Liver (tissue), 3 donors: ENCODE data around the gene GALNT10.

Experiments used
- CTCF ChIP-seq: fragments of 150-350 bp; IDR thresholded peaks from 2 replicates; pipeline ENCODE4 v1.5.1; 2017; ENCODE audit warnings: improper control_type of control experiment, low read depth, low read length; ENCODE audit not compliant: missing input control
- EGR1 ChIP-seq, 2 donors: IDR thresholded peaks; 2 replicates each; pipeline ENCODE4 v1.6.1; 2016 to 2018; ENCODE audit warnings: antibody characterized with exemption in 2 of 2, low read depth in 2 of 2
- GABPA ChIP-seq, 2 donors: IDR thresholded peaks in 1 of 2; conservative IDR thresholded peaks in 1 of 2; 2 replicates each; pipeline ENCODE4 v1.6.1; 2016; ENCODE audit warnings: antibody characterized with exemption in 2 of 2, mild to moderate bottlenecking in 1 of 2, moderate library complexity in 1 of 2
- MAX ChIP-seq: IDR thresholded peaks from 2 replicates; pipeline ENCODE4 v1.6.1; 2016; ENCODE audit warnings: antibody characterized with exemption
- NR2F2 ChIP-seq: IDR thresholded peaks from 2 replicates; pipeline ENCODE4 v1.6.1; 2016; ENCODE audit warnings: antibody characterized with exemption
- RAD21 ChIP-seq, 2 donors: IDR thresholded peaks; 2 replicates each; pipeline ENCODE4 v1.6.1; 2016; ENCODE audit warnings: antibody characterized with exemption in 2 of 2, mild to moderate bottlenecking in 2 of 2
- REST ChIP-seq: IDR thresholded peaks from 2 replicates; pipeline ENCODE4 v1.6.1; 2016; ENCODE audit warnings: antibody characterized with exemption, mild to moderate bottlenecking
- SP1 ChIP-seq: IDR thresholded peaks from 2 replicates; pipeline ENCODE4 v1.6.1; 2018; ENCODE audit warnings: antibody characterized with exemption, mild to moderate bottlenecking
- donor health status: healthy.
- donor health status: healthy.

GRCh38 chr5:154380263-154380662 lies 189.7 kb downstream of the GALNT10 start:
- TF ChIP-seq CTCF = no peak
- TF ChIP-seq GABPA (IDR thresholded peaks at IDR 0.05 in 1 of 2, conservative IDR thresholded peaks at IDR 0.05 in 1 of 2) = no peak
- no peak for TF ChIP-seq RAD21 (IDR thresholded peaks at IDR 0.05)
- TF ChIP-seq REST = no peak
- no peak for TF ChIP-seq MAX
- no peak for TF ChIP-seq NR2F2
- no peak for TF ChIP-seq EGR1 (IDR thresholded peaks at IDR 0.05; ENCODE audit: low read depth in 2 of 2)
- TF ChIP-seq SP1 = no peak
